Measurements from ENCODE around the gene TMTC1.

Gene TMTC1

DNA sequence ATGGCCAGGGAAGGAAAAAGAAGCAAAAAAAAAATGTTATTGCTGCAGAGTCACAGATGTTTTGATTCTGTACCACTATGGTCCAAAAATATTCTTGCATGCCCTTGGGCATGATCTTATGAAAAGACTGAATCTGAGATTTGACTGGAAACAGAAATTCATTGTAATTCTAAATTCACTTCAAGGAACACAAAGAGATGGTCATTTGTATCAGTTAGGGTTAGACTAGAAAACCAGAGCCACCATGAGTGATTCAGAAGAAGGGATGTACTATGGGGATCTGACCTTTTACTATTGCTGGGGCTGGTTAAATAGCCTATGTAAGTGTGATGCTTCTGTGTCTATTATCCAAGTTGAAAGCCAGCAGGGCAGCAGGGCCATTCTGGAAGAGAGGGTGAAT is 5.2 kb downstream of the TMTC1 start:
- DNase-seq, result no peak

GRCh38 chr12:29773076-29773475 is 10.7 kb downstream of the TMTC1 start:
- DNase-seq, result no peak

DNA sequence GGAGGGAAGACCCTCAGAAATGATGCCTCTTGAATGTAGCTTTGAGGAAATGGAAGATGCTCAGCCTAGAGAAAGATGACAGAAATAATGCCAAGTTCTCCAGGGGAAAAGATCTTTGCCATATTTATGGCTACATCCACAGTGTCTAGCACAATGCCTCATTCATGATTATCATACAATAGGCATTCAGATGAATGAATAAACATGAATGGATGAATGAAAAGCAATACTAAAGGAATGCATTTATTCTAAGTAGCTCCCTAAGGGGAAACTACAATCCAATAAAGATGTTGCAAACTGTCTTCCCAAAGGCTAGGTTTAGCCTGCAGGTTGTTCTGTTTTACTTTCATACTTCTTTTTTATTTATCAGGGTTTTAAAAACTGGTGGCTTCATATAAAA is 12.0 kb downstream of the TMTC1 start:
- no peak for DNase-seq

DNA sequence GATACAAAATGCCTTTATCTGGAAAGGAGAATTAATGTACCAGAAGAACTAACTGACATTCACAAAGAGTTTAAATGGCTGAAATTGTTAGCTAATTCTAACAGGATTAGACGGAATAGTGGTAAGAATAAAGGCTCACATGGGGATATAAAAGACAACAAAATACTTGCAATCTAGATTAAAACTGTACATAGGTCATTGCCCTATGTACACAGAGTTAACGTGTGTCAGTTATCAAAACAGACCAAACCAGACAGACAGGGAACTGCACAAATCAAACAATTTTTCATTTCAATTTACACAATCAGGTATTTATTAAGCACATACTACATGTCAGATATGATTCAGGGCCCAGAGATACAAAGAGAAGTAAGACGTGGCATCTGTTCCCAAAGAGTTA is 12.6 kb downstream of the TMTC1 start:
- no peak for DNase-seq

- DNase-seq, result no peak
These were observed 14.4 kb downstream of the TMTC1 start for GRCh38 chr12:29769162-29769858.

DNA sequence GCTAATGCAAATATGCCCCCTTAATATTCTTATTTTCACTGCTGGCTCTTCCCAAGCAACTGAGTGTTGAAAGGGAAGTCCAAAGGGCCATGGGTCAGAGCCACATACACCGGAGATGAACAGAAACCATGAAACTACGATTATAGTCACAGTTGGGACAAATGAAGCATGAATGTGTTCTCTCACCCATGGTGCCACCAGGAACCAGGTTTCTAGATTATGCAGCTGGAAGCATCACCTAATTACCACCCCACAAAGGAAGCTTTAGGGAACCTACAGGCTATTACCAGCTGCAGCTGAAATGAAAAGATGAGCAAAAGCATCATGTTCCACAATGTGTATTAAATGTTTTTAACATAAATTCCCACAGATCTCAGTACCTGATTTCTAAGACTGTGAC is 15.4 kb downstream of the TMTC1 start:
- DNase-seq, result no peak

DNA sequence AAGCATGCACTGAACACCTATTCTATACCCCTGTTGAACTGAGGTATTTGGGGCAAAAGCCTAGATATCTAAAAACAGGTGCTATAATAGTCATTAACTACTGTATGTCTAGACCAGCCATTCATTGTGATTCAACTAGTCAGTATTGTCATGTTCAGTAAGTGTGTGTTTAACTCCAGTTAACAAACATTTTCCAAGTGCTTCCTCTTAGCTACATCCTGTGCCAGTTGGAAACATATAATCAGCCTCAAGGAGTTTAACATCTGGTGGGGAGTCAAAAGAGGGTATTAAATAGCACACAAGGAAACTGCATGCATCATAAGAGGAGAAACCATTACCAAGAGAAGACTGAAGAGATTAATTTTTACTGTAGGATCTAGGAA is 20.4 kb downstream of the TMTC1 start:
- no peak for DNase-seq

- DNase-seq, result no peak
These were observed 21.0 kb downstream of the TMTC1 start for GRCh38 chr12:29762637-29763300.

- DNase-seq, result no peak
These were observed 23.8 kb downstream of the TMTC1 start for GRCh38 chr12:29759950-29760349.

DNA sequence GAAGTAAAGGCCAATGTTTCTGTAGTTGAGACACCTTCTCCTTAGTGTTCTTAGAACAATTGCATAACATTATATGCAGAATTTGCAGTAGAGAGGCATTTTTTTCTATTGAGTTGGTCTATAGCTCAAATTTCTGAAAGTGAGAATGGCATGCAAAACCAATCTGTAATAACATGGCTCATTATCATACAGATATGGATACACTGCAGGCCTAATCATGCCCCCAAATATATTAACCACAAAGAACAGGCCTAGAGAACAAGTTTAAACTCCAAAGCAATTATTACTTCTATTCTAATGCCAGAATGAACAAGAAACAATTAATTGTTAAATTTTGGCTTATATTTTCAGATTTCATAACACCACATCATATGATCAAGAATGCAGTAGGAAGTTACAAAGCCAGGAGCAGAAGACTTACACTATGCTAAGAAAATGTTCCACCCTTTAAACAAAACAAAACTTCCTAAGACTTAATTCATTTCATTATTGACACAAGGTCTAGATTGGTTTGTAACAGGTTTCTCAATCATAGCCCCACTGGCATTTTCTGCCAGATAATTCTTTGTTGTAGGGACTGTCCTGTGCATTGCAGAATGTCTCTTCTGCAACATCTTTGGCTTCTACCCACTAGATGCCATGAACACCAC is 26.9 kb downstream of the TMTC1 start:
- DNase-seq, result no peak

- DNase-seq, result no peak
These were observed 29.2 kb downstream of the TMTC1 start for GRCh38 chr12:29754235-29755189.

GRCh38 chr12:29752121-29752520 is 31.6 kb downstream of the TMTC1 start:
- DNase-seq, result no peak

DNA sequence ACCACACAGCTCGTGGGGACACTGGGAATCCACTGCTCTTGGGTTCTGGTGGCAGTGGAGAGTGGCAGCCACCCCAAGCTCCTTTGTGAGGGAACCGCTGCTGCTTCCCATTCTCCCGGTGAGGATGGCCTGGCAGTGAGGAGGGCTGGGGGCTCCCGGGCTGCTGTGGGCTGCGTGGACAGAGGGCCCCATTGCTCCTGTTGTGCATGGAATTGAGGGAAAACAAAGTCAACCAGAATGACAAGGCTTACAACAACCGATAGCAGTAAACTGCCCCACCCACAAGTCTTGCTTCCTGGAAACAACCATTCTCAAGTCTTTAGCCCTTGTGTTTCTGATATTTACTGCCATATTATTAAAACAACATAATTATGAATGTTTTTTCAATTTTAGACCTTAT is 32.1 kb downstream of the TMTC1 start:
- DNase-seq, result no peak

DNA sequence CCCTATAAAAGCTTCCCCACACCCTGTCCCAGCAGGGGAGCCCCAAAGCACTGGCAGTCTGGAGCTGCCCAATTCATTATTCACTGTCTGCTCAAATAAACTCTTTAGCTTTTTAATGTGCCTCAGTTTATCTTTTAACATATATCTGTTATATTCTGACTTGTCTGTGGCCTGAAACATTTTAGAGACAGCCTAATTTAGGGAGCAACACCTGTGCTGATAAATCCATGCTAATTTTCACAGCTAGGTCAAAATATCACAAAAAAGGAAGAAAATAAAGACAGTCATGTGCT is 32.9 kb downstream of the TMTC1 start:
- no peak for DNase-seq

DNA sequence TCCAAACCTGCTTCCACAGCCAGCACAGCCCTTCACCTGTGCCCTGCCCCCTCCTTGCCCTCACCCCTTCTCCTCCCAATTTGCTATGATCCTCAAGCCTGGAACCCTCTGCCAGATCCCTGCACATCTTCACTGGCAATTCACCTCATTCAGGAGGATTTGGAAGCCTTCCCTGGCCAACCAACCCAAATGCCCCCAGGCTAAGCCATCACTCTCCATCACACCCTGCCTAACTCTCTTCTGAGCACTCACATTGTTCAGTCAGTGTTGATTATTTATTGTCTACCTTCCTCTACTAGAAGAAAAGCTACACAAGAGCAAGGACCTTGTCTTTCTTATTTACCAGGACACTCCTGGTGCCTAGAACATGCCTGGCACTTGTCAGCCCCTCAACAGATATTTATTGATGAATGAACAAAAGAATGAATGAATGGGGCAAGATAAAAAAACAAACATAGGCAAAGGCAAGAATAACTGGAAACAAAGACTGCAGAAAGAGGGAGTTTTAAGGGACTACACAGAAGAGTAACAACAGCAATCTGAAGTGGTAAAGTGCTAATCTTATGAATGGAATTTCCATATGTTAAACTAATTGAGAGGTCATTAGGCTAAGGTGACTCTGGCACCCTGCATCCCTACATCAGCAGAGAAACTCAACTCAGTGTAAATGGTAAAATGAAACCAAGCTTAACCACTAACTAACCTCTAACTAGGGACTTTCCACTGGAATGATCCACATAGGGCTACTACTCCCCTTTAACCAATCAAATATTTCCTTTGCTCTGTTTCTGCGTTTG is 33.4 kb downstream of the TMTC1 start:
- no peak for DNase-seq

DNA sequence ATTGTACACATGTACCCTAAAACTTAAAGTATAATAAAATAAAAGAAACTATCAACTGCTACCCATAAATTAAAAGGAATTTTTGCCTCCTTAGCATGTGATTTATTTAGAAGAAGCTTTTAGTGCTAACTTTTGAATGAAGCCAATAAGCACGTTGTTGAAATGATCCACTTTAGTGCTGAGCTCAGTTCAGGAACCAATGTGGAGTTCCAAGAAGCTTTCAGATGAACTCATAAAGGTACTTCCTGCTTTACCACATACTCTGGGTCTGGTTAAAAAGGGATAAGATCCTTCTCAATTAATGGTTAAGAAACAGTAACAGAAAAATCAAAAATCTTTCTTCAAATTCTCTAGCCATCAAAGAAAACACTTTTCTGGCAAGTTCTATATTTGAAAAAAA is 39.4 kb downstream of the TMTC1 start:
- no peak for DNase-seq

- no peak for DNase-seq
These were observed 39.9 kb downstream of the TMTC1 start for GRCh38 chr12:29743801-29744200.

DNA sequence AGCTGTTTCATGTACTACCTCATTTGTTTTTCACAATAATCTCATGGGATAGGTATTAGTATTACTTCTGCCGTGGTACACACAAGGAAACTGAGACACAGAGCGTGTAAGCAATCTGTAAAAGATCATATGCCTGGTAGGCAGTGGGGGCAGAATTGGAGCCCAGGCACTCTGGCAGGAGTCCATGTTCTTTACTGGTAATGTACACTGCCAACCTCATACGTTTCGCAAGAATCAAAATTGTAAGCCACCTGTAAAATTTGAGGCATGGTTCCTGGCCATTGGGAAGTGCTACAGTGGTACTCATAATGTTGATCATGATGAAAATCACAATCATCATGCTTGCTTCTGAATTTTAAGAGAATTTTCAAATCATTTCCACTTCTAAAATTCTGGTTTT is 40.7 kb downstream of the TMTC1 start:
- DNase-seq, result no peak

- no peak for DNase-seq
These were observed 41.1 kb downstream of the TMTC1 start for GRCh38 chr12:29742646-29743045.

DNA sequence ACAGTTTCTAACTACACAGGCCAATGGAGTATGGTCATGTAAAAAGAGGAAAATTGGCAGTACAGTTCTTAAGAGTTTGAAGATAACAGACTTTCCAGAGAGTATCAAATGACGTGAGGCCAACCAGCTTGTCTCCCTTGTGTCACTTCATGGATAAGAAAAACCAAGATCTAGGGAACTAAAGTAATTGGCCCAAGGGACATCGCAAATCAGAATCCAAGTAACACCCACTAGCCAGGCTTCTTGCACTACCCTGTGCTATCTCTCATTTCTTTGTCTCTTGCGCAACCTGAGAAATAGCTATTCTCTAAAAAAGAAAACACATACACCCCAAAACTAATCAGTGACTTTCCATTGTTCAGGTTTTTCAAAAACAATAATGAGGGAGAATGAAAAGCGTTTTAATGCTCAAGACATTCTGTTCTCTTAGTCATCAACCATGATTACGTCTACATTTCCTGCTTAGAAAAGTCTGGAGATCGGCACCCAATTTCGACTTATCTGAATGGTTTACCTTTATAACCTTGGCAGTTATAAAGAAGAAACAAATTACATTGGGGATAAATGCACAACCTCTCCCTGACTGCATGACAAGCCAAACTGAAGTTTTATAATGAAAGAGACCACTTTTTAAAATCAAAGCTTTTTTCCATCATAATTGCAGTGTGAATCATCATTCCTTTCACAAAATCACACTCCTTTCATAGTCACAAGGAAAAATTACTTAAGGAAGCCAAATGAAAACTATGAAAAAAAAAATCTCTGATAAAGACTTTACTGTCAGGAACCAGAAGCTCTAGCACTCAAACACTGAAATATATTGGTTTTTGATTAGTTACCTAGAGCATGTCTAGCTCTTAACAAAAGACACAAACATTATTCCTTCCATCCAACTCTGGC is 42.1 kb downstream of the TMTC1 start:
- no peak for DNase-seq

DNA sequence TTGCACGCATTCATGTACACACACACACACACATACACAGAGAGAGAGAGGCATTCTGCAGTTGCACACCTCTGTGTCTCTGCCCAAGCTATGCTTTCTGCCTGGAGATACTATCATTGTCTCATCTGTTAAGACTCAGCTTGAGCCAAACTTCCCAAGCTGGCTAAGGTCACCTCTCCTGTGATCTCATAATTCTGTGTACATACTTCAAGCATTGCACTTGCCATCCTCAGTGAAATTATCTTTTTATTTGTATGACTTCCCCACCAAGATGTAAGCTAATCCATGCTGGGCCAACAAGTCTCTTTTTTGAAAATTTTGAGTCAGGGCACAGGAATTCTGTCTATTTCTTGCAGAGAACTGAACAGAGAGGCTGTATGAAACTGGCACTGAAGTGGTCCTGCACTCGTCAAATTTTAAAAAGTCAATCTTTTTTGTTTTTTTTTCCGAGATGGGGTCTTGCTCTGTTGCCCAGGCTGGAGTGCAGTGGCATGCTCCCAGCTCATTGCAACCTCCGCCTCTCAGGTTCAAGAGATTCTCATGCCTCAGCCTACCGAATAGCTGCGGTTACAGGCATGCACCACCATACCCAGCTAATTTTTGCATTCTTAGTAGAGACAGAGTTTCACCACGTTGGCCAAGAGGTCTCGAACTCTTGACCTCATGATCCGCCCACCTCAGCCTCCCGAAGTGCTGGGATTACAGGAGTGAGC is 44.3 kb downstream of the TMTC1 start:
- no peak for DNase-seq

All from activated CD4-positive, alpha-beta T cell treated with anti-CD3 and anti-CD28 coated beads for 1 hour (primary cell).